Measurements from ENCODE around the gene CERKL. TPM values are rescaled to one million over a fixed set of nuclear protein-coding genes. Genes with fewer than 3 reads are reported as not detected.

CERKL gene
- total RNA-seq, 3 donors from 2014 or later, result 0.12 TPM; not detected in 2

DNA sequence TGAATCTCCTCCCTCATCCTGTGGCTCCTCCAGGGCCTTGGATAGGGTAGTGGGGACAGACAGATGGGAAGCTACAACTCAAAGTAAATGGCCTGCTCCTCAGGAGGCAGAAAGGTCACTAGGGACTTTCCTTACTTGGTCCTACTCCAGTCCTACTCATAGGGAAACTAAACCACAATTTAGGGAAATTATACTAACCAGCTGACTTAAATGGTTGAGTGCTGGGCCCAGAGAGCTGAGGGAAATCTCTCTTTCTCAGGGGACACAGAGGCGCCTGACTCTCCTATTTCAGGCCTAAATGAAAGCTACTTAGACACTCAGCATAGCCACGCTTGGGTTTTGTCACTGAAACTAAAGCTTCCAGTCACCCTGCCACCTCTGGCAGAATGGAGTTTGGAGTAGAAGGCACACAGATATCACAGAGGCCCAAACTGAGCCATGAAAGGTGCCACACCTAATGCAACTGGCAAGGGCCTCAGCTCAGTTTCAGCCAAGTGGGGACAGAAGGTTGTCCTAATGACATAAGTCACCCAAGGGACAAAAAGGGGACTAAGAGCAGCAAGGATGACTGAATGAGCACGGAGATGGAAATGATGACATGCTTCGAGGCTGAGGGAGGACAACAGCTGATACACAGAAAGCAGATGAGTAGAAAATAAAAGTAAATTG, 24.0 kb downstream of the CERKL start:
- no peak for TF ChIP-seq CTCF (IDR thresholded peaks at IDR 0.05)
- intact Hi-C loops (cut with DNase I, micrococcal nuclease), result no loop called here

DNA sequence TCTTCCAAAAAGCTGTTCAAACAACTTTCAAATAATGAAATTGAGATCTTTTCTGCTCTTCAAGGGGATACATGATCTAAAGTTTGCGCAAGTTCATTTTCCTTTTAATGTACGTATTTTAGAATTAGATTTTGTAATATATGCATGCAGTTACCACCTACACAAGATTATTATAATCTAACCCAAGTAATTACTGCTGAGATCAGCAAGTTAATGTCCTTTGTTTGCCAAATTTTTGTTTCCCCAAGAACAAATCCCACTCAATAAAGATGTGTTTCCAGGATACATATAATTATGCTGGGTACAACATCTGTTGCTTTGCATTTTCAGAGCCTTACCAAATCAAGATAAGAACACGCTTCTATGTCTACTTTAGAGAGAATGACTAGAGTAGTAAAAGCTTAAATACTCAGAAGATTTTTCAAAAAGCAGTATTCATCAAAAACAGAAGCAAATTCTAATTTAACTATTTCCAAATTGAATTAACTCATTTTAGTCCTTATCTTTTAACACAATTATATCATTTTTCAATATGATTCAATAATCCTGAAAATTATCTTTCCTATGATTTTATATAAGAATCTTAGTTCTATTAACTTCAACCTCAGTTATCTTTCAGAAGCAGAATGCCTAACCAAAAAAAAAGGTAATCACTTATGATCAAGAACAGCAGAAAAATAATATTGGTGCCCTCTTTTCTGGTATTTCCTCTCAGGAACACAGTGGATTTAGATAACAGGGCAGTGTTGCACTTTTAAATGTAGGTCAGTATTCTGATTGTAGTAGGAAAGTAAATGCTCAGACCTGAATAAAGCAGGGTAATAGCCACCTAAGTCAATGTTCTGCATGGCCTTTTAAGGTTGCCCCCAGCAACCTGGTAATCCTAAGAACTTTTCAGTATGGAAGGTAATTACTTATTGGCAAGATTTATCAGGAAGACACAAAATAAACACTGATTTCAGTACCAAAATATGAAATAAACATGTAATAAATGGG, 28.0 kb downstream of the CERKL start:
- DNase-seq, result no peak
- intact Hi-C loops (cut with DNase I, micrococcal nuclease), result no loop called here
- Histone ChIP-seq H3K9me3 (no peaks in the 10 kb centered on the region), H3K4me3 (no peak overlapping the region), H3K36me3 (ENCODE audit: low read depth) (no peaks in the 10 kb centered on the region), H3K4me1 (ENCODE audit: low read depth) (no peaks in the 10 kb centered on the region)
- TF ChIP-seq CTCF (IDR thresholded peaks at IDR 0.05), result no peak
- ATAC-seq, result no peak

More for the DNA sequence above, 24.0 kb downstream of the CERKL start:
- ATAC-seq (no peak), DNase-seq (no peak)
- Histone ChIP-seq H3K9me3 (no peaks in the 10 kb centered on the region), H3K4me3 (no peak overlapping the region), H3K4me1 (ENCODE audit: low read depth) (no peaks in the 10 kb centered on the region), H3K36me3 (ENCODE audit: low read depth) (no peaks in the 10 kb centered on the region)

GRCh38 chr2:181627545-181627944, 29.4 kb downstream of the CERKL start:
- no peak for TF ChIP-seq CTCF (IDR thresholded peaks at IDR 0.05)
- no peak for ATAC-seq
- Histone ChIP-seq H3K36me3 (ENCODE audit: low read depth) (no peaks in the 10 kb centered on the region), H3K9me3 (no peaks in the 10 kb centered on the region), H3K4me3 (no peak overlapping the region), H3K4me1 (ENCODE audit: low read depth) (no peaks in the 10 kb centered on the region)
- intact Hi-C loops (cut with DNase I, micrococcal nuclease), result no loop called here
- DNase-seq, result no peak

GRCh38 chr2:181626671-181627070, 30.2 kb downstream of the CERKL start:
- intact Hi-C loops (cut with DNase I, micrococcal nuclease), result no loop called here
- H3K36me3 ChIP-seq (ENCODE audit: low read depth), result no peaks in the 10 kb centered on the region
- no peaks in the 10 kb centered on the region for H3K4me1 ChIP-seq (ENCODE audit: low read depth)
- H3K9me3 ChIP-seq, result no peaks in the 10 kb centered on the region
- DNase-seq, result no peak
- no peak overlapping the region for H3K4me3 ChIP-seq
- no peak for ATAC-seq
- no peak for TF ChIP-seq CTCF (IDR thresholded peaks at IDR 0.05)

DNA sequence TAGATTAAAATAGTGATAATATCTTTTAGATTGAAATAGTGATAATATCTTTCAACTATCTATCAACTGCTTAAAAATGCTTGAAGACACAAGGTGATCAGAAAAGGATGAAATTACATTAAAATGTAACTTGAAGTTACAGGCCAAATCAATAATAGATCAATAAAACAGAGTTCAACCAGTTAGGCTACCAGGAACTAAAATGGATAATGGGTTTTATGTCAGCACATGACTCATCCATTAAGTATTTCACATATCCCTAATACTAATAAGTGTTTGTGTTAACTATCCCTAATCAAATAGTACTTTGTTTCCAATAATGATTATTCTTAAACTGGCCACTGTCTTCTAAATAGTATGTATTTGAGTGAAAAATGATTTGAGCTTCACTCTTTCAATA, 33.7 kb downstream of the CERKL start:
- DNase-seq (no peak), ATAC-seq (no peak)
- Histone ChIP-seq H3K36me3 (ENCODE audit: low read depth) (no peaks in the 10 kb centered on the region), H3K9me3 (no peaks in the 10 kb centered on the region), H3K4me3 (no peak overlapping the region), H3K4me1 (ENCODE audit: low read depth) (no peaks in the 10 kb centered on the region)
- no peak for TF ChIP-seq CTCF (IDR thresholded peaks at IDR 0.05)
- intact Hi-C loops (cut with DNase I, micrococcal nuclease), result no loop called here

All from mucosa of descending colon (tissue), 3 donors.